DMS79 treated with DMSO at 0.1 percent for 48 hours (cell line): ENCODE measurements around the gene KDM2B.
"Not testable (repeated sequence)": the region's sequence is repeated elsewhere in the genome, so short reads cannot be mapped to it uniquely, and the experiment has no call there.

ENCODE experiments used
- DNase-seq: peaks from one replicate; lab custom pipeline; 2025; lab: John Stamatoyannopoulos, UW

Gene KDM2B

DNA sequence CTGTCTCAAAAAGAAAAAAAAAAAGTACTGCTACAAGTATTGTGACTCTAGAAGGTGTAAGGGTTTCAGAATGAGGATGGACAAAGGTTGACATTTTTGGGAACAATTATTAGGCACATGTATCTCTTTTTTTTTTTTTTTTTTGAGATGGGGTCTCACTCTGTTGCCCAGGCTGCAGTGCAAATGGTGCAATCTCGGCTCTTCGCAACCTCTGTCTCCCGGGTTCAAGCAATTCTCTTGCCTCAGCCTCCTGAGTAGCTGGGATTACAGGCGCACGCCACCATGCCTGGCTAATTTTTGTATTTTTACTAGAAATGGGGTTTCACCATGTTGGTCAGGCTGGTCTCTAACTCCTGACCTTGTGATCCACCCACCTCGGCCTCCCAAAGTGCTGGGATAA, 195.9 kb downstream of the KDM2B start:
- not testable (repeated sequence) for DNase-seq

DNA sequence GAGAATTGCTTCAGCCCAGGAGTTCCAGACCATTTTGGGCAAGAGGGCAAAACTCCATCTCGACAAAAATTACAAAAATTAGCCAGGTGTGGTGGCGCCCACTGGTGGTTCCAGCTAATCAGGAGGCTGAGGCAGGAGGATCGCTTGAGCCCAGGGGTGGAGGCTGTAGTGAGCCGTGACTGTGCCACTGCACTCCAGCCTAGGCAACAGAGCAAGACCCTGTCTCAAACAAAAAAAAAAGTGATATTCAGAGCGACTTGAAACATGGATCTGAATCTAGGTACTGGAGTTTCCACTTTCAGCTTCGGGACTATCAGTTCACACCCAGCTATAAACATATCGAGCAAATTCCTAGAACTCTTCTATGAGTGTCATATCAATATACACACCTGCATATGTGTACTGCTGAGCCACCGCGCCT, 197.2 kb downstream of the KDM2B start:
- no peak for DNase-seq

DNA sequence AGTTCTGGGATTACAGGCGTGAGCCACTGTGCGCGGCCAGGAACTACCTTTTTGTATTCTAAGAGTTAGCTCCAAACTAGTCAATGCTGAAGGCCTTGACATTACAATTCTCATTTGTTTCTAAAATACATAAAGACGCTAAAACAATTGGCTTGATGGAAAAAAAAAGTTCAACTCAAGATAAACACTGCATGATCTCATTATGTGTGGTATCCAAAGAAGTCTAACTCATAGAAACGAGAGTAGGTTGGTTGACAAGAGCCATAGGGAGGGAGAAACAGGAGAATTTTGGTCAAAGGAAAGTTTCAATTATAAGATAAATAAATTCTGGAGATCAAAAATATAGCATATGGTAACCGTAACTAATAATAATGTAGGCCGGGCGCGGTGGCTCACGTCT, 200.9 kb downstream of the KDM2B start:
- DNase-seq: no peak
